Muscle layer of duodenum (tissue), 2 donors: ENCODE data around the gene CDR2L.
"Not testable (repeated sequence)": the region's sequence is repeated elsewhere in the genome, so short reads cannot be mapped to it uniquely, and the experiment has no call there.

ENCODE experiments used
- H3K27ac ChIP-seq: one replicate; pipeline ENCODE4 v1.7.0; 2013; ENCODE audit warnings: mild to moderate bottlenecking, low read length
- H3K27me3 ChIP-seq: one replicate; pipeline ENCODE4 v1.7.0; 2013; ENCODE audit warnings: low read depth, mild to moderate bottlenecking, control low read depth, low read length
- H3K36me3 ChIP-seq, 2 donors: one replicate each; pipeline ENCODE4 v1.7.0; 2013; ENCODE audit warnings: low read length in 2 of 2, control low read depth in 1 of 2, mild to moderate bottlenecking in 1 of 2; ENCODE audit not compliant: insufficient read depth in 2 of 2, control insufficient read depth in 1 of 2
- H3K4me1 ChIP-seq, 2 donors: one replicate each; pipeline ENCODE4 v1.7.0; 2013; ENCODE audit warnings: low read length in 2 of 2, mild to moderate bottlenecking in 2 of 2, control low read depth in 1 of 2, moderate library complexity in 1 of 2; ENCODE audit not compliant: insufficient read depth in 2 of 2, control insufficient read depth in 1 of 2
- H3K4me3 ChIP-seq, 2 donors: one replicate each; pipeline ENCODE4 v1.7.0; 2013; ENCODE audit warnings: low read length in 2 of 2, low read depth in 1 of 2, mild to moderate bottlenecking in 1 of 2
- H3K9me3 ChIP-seq, 2 donors: one replicate each; pipeline ENCODE4 v1.7.0; 2013; ENCODE audit warnings: low read length in 2 of 2, control low read depth in 1 of 2, mild to moderate bottlenecking in 1 of 2; ENCODE audit not compliant: control insufficient read depth in 1 of 2
- donor health status: healthy.

Gene CDR2L

DNA sequence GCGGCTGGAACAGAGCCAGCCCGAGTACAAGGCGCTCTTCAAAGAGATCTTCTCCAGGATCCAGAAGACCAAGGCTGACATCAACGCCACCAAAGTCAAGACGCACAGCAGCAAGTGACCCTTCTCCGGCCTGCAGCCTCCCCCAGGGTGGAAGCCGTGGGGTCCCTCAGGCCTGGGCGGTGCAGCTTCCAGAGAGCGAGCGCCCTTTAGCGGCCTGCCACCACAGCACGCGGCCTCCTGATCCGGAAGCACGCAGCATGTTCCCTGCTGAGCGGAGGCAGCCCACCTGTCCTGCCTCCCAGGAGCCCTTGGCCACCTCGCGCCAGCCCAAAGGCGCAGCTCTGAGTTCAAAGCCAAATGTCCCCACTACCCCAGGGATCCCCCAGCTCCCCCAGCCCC, 16.5 kb downstream of the CDR2L start:
- H3K27ac ChIP-seq, result no peak overlapping the region
- no peaks in the 10 kb centered on the region for H3K27me3 ChIP-seq
- H3K9me3 ChIP-seq, result no peaks in the 10 kb centered on the region
- peaks cover 19 to 49% of the 10 kb centered on the region in 2 donors for H3K36me3 ChIP-seq
- no peaks in the 10 kb centered on the region for H3K4me1 ChIP-seq
- no peak overlapping the region for H3K4me3 ChIP-seq

DNA sequence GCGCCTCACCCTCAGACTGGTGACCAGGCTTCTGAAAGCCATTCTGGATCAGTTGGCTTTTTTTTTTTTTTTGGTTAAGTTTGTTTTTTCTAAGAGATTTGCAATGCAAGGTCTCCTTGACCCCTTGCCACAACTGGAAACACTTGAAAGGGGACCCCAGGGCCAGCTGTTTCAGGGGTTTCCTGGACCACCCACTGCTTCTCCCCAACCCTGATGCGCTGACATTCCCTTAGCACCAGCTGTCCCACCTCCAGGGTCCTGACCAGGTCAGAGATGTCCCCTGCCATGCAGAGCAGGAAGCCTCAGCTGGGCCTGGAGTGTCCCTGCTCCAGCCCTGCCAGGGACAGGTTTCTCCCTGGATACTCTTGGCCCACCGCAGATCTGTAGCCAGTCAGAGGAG, 16.9 kb downstream of the CDR2L start:
- Histone ChIP-seq H3K4me1 (no peaks in the 10 kb centered on the region), H3K36me3 (peaks cover 17 to 49% of the 10 kb centered on the region in 2 donors), H3K4me3 (no peak overlapping the region), H3K27ac (no peak overlapping the region), H3K9me3 (no peaks in the 10 kb centered on the region), H3K27me3 (no peaks in the 10 kb centered on the region)

DNA sequence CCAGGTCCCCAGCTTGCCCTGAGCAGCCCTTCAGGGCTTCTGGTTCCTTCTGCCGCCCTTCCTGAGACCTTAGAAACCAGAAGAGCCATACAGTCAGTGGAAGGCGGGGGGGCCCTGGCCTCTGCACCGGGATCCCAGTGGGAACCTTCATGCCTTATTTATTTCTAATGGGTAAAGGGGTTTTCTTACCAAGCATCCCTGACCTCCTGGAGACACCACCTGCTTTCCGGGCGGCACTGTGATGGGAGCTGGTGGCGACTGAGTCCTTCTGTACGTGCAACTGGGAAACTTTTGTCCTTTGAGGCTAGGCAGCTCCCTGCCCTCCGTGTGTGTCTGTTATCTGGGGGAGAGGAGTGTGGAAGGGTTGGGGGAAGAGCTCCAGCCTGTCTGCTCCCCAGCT, 17.9 kb downstream of the CDR2L start:
- Histone ChIP-seq H3K4me1 (no peaks in the 10 kb centered on the region), H3K9me3 (no peaks in the 10 kb centered on the region), H3K36me3 (peaks cover 14 to 44% of the 10 kb centered on the region in 2 donors), H3K27me3 (no peaks in the 10 kb centered on the region), H3K27ac (no peak overlapping the region), H3K4me3 (no peak overlapping the region)

DNA sequence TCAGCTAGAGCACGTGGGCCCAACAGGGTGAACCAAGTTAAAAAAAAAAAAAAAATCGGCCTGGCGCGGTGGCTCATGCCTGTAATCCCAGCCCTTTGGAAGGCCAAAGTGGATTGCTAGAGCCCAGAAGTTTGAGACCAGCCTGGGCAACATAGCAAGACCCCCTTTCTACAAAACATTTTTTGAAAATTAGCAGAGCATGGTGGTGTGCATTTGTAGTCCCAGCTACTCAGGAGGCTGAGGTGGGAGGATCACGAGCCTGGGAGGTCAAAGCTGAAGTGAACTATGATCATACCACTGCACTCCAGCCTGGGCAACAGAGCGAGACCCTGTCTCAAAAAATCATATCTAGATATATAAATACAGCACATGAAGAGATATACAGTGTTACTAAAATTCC, 18.7 kb downstream of the CDR2L start:
- peaks cover 14 to 44% of the 10 kb centered on the region in 2 donors for H3K36me3 ChIP-seq
- H3K4me1 ChIP-seq, H3K4me3 ChIP-seq, H3K27ac ChIP-seq, H3K9me3 ChIP-seq, H3K27me3 ChIP-seq: not testable (repeated sequence)

DNA sequence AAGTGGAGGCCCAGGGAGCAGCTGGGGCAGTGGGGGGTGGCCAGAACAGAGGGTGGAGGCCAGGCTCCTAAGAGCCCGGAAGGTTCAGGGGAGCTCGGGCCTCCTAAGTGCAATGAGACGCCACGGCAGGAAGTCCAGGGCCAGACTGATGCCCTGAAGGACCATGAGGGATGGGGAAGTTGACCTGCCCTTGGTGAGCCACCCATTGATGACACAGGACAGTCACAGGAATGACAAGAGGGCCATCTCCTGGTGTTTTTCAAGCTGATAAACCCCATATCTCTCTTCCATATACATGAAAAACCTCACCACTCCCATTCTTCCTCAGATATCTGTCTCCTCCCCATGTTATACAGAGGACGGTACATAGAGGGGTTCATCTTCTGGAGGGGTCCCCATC, 19.2 kb downstream of the CDR2L start:
- no peak overlapping the region for H3K27ac ChIP-seq

DNA sequence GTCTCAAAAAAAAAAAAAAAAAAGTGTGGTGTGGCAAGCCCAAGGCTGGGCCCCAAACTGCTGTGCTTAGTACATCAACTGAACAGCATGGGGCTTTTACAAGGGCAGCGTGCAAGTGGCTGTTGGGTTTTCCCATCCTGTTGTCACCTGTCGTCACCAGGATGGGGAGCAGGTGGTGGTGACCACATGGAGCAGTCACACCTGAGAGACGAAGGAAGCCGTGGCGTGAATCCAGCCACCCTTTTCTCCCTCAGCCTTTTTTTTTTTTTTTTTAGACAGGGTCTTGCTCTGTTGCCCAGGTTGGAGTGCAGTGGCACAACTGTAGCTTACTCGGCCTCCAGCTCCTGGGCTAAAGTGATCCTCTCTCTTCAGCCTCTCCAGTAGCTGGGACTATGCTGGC, 20.9 kb downstream of the CDR2L start:
- peaks cover 0 to 21% of the 10 kb centered on the region in 2 donors for H3K36me3 ChIP-seq
- no peak overlapping the region for H3K27ac ChIP-seq
- no peaks in the 10 kb centered on the region for H3K27me3 ChIP-seq
- peaks cover 7 to 23% of the 10 kb centered on the region in 2 donors for H3K4me1 ChIP-seq
- H3K9me3 ChIP-seq, result no peaks in the 10 kb centered on the region
- no peak overlapping the region for H3K4me3 ChIP-seq

More for the DNA sequence above, 19.2 kb downstream of the CDR2L start:
- Histone ChIP-seq H3K36me3 (peaks cover 10 to 38% of the 10 kb centered on the region in 2 donors), H3K27me3 (no peaks in the 10 kb centered on the region), H3K9me3 (no peaks in the 10 kb centered on the region), H3K4me3 (no peak overlapping the region), H3K4me1 (peaks cover 5 to 13% of the 10 kb centered on the region in 2 donors)

DNA sequence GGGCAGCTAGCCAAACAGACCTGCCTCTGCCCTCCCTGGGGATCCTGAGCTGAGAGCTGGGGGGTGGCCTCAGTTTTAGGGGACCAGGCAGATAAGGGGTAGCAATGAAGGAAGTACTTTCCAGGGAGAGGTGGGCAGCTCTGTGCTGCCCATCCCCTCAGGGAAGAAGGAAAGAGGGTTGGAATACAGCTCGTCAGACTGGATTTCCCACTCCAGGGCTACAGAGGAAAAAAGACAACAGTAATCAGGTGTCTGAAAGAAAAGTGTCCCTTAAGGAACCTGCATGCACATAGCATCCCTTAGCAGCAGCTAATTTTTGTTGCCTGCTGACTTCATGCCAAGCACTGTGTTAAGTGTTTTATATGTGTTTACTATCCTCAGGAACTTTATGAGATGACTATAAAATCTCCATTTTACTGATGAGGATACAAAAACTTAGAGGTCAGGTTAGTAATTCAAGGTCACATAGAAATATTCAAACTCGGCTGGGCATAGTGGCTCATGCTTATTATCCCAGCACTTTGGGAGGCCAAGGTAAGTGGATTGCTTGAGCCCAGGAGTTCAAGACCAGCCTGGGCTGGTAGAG, 21.8 kb downstream of the CDR2L start:
- H3K9me3 ChIP-seq, result no peaks in the 10 kb centered on the region
- H3K4me3 ChIP-seq, result no peak overlapping the region
- no peak overlapping the region for H3K27ac ChIP-seq
- peaks cover 14 to 29% of the 10 kb centered on the region in 2 donors for H3K4me1 ChIP-seq
- peaks cover 0 to 13% of the 10 kb centered on the region in 2 donors for H3K36me3 ChIP-seq
- H3K27me3 ChIP-seq, result no peaks in the 10 kb centered on the region

DNA sequence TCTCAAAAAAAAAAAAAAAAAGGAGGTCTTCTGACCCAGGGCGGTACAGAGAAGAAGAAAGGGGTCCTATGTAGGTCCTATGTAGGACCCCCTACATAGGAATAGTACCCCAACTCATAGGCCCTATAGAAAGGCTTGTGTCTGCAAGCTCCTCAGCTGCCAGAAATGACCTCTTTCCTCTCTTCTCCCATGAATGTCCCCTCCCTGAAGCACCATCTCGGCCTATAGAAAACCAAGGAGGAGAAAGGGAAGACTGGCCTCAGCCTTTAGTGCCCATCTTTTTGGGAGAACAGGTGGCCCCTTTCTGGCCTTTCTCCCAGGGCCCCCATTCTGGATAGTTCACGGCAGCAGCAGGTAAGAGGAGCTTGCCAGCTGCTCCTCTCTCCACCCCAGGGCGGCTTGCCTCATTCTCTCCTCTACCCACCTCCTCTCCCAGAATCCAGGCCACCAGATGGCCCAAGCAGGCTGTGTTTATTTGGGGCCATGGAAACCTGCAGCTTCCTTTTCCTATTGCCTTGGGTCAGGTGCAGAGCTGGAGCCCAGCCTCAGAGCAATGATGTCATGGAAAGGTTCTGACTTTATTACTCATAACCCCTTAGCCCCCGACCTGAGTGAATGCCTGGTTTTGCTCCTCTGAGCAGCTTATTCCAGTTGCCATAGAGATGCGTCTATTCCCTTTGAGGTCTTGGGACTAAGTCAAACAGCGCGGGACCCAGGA, 23.4 kb downstream of the CDR2L start:
- Histone ChIP-seq H3K4me3 (peak overlapping the region in 1 of 2 donors; percentile 91), H3K9me3 (no peaks in the 10 kb centered on the region), H3K4me1 (peaks cover 14 to 29% of the 10 kb centered on the region in 2 donors), H3K27ac (peak overlapping the region; percentile 71), H3K27me3 (no peaks in the 10 kb centered on the region), H3K36me3 (no peaks in the 10 kb centered on the region)

DNA sequence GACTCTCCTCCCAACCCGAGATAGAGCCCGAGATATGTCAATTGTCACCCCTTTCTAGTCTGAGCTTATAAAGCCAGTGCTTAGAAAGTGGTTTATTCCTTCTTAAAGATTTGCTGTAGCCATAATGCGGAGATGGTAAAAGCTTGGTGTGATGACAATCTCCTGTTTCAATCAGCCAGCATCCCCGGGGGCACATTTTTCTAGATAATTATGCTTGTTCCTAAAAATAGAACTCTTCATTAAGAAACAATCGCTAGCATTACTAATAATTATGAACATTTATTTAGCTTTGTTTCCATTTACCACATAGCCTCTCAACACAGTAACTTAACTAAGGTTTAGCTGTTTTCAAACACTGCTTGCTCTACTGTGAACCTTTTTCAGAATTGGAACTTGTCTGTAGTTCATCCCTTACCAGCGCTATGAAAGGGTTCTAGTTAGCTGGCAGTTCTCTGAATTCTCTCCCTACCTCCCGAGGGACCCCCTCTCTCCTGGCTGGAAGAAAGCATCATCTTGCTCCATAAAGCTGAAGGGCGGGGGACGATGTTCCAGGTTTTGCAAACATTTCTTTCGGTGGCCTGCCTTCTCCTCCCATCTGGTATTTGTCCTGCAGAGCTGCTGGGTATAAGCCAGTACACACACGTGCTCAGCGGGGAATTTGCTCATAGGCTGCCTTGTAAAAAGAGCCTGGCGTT, 24.1 kb downstream of the CDR2L start:
- Histone ChIP-seq H3K9me3 (no peaks in the 10 kb centered on the region), H3K4me3 (peak overlapping the region; percentile 61 to 91), H3K27me3 (no peaks in the 10 kb centered on the region), H3K4me1 (peaks cover 14 to 29% of the 10 kb centered on the region in 2 donors), H3K36me3 (no peaks in the 10 kb centered on the region), H3K27ac (peak overlapping the region; percentile 71)

DNA sequence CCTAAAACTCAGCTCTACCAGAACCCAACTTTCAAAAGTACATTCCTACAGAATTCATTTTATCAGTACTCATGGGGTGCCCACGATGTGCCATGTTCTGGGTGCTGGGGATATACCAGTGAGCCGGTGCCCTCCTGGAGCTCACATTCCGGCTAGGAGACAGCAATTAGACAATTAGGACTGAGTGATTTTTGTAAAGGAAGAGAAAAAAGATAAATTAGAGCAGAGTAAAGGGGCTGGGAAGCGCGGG, 24.6 kb downstream of the CDR2L start:
- no peaks in the 10 kb centered on the region for H3K36me3 ChIP-seq
- H3K9me3 ChIP-seq, result no peaks in the 10 kb centered on the region
- no peaks in the 10 kb centered on the region for H3K27me3 ChIP-seq
- H3K27ac ChIP-seq, result peak overlapping the region; percentile 71
- H3K4me3 ChIP-seq, result peak overlapping the region; percentile 61 to 91
- peaks cover 14 to 29% of the 10 kb centered on the region in 2 donors for H3K4me1 ChIP-seq

DNA sequence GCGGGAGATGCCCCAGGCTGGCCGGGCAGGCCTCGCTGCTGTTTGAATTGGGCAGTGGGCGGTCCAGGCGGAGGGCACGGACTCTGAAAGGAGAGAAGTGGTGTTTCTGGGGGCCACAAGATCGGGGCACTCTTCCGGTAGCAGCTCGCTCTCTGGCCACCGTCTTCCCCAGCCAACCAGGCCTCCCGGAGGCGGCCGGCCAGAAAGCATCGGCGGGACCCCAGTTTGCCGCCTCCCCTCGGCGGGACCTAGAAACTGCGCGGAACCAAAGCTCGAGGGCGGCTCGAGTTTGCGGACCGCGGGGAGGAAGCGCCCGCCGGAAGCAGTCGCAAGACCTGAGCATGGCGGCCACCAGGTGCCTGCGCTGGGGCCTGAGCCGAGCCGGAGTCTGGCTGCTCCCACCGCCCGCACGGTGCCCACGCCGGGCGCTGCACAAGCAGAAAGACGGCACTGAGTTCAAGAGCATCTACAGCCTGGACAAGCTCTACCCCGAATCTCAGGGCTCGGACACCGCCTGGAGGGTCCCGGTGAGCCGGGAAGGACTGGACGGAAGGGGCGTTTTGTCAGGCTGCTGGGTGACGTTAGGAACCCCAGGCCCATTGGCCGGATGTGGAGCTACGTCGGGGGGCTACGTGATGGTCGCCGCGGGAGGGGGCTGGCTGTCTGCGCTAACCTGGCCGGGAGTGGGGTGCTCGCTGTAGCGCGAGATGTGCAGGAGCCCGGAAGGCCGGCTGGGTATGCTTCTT, 25.1 kb downstream of the CDR2L start, which contains the start of gene MRPL58:
MRPL58 (plus strand) TSS at position 325 of the 746 bp plus-strand sequence; CDS start at position 342, 17 bp downstream.
- Histone ChIP-seq H3K36me3 (no peaks in the 10 kb centered on the region), H3K27me3 (no peaks in the 10 kb centered on the region), H3K9me3 (no peaks in the 10 kb centered on the region), H3K27ac (peak within 1 kb of the TSS; percentile 71), H3K4me1 (peaks cover 14 to 29% of the 10 kb centered on the region in 2 donors), H3K4me3 (peak within 1 kb of the TSS; percentile 61 to 91)
